Mucosa of rectum (tissue), 2 donors: Measurements from ENCODE around the gene TOP2B.

Experiments
- H3K27ac ChIP-seq, 2 donors: one replicate each; pipeline ENCODE4 v1.7.0; 2013; ENCODE audit warnings: inconsistent platforms in 2 of 2, low read depth in 2 of 2, low read length in 2 of 2
- H3K27me3 ChIP-seq, 2 donors: one replicate each; pipeline ENCODE4 v1.7.0; 2013; ENCODE audit warnings: low read length in 2 of 2; ENCODE audit not compliant: control insufficient read depth in 2 of 2, insufficient read depth in 2 of 2
- H3K36me3 ChIP-seq, 2 donors: one replicate each; pipeline ENCODE4 v1.7.0; 2013; ENCODE audit warnings: low read length in 2 of 2; ENCODE audit not compliant: control insufficient read depth in 2 of 2, insufficient read depth in 2 of 2
- H3K4me1 ChIP-seq, 2 donors: one replicate each; pipeline ENCODE4 v1.7.0; 2013; ENCODE audit warnings: low read length in 2 of 2, mild to moderate bottlenecking in 1 of 2; ENCODE audit not compliant: control insufficient read depth in 2 of 2, insufficient read depth in 2 of 2
- H3K4me3 ChIP-seq, 2 donors: one replicate each; pipeline ENCODE4 v1.7.0; 2013; ENCODE audit warnings: low read length in 2 of 2
- H3K9ac ChIP-seq, 2 donors: one replicate each; pipeline ENCODE4 v1.7.0; 2013; ENCODE audit warnings: low read length in 2 of 2, low read depth in 1 of 2, mild to moderate bottlenecking in 1 of 2
- H3K9me3 ChIP-seq, 2 donors: one replicate each; pipeline ENCODE4 v1.7.0; 2013; ENCODE audit warnings: low read length in 2 of 2; ENCODE audit not compliant: control insufficient read depth in 2 of 2
- donor health status: healthy.
- donor health status: Normal muscosa, but diverticular disease.

Gene TOP2B

GRCh38 chr3:25552251-25552650 lies 112.5 kb downstream of the TOP2B start:
- H3K27me3 ChIP-seq: no peaks in the 10 kb centered on the region
- no peaks in the 10 kb centered on the region for H3K36me3 ChIP-seq
- no peak overlapping the region for H3K4me3 ChIP-seq
- no peak overlapping the region for H3K27ac ChIP-seq
- H3K4me1 ChIP-seq: no peaks in the 10 kb centered on the region
- no peaks in the 10 kb centered on the region for H3K9me3 ChIP-seq
- no peak overlapping the region for H3K9ac ChIP-seq

DNA sequence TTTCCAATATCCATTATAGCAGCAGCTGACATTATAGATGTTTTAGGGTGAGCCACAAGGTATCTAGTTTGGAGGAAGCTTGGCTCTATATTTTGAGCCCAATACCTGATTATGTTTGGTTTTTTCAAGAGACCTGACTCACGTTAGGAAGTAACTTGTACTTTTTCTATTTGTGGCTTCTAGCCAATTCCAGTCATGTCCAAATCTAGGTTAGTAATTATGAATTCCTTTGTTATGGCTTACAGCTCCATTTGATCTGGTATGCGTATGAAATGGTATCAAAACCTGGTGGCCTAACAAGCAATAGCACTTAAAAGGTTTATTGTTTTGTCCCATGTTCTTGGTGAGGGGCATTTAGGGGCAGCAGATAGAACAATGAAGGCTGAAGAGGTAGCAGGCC lies 115.9 kb downstream of the TOP2B start:
- Histone ChIP-seq H3K9me3 (no peaks in the 10 kb centered on the region), H3K27ac (no peak overlapping the region), H3K27me3 (no peaks in the 10 kb centered on the region), H3K36me3 (no peaks in the 10 kb centered on the region), H3K9ac (no peak overlapping the region), H3K4me1 (no peaks in the 10 kb centered on the region), H3K4me3 (no peak overlapping the region)

GRCh38 chr3:25547943-25548674 lies 116.6 kb downstream of the TOP2B start:
- no peaks in the 10 kb centered on the region for H3K4me1 ChIP-seq
- no peak overlapping the region for H3K9ac ChIP-seq
- no peak overlapping the region for H3K4me3 ChIP-seq
- no peaks in the 10 kb centered on the region for H3K27me3 ChIP-seq
- H3K27ac ChIP-seq: no peak overlapping the region
- no peaks in the 10 kb centered on the region for H3K9me3 ChIP-seq
- no peaks in the 10 kb centered on the region for H3K36me3 ChIP-seq
